ENCODE data around the gene TMEM150A.

TMEM150A gene

GRCh38 chr2:85584857-85585780 is 17.4 kb downstream of the TMEM150A start:
- Histone ChIP-seq H3K4me2 (peak overlapping the region; percentile 89 to 100 (median 97)), H3K36me3 (peaks cover 0 to 16% (median 0%) of the 10 kb centered on the region in 11 experiments; a peak in 8 of 22 replicates), H3K27ac (peak overlapping the region; percentile 67 to 96 (median 90)), H3K9ac (peak overlapping the region; percentile 83 to 96 (median 92)), H3K4me3 (peak overlapping the region; percentile 53 to 84 (median 78)), H4K20me1 (no peaks in the 10 kb centered on the region), H3K27me3 (no peaks in the 10 kb centered on the region), H3K4me1 (peaks cover 95 to 98% (median 97%) of the 10 kb centered on the region in 10 experiments), H3K9me3 (replicated peaks in 1 of 11) (no peaks in the 10 kb centered on the region)
- TF ChIP-seq Cebpa-rat (IDR thresholded peaks at IDR 0.05), result no peak

DNA sequence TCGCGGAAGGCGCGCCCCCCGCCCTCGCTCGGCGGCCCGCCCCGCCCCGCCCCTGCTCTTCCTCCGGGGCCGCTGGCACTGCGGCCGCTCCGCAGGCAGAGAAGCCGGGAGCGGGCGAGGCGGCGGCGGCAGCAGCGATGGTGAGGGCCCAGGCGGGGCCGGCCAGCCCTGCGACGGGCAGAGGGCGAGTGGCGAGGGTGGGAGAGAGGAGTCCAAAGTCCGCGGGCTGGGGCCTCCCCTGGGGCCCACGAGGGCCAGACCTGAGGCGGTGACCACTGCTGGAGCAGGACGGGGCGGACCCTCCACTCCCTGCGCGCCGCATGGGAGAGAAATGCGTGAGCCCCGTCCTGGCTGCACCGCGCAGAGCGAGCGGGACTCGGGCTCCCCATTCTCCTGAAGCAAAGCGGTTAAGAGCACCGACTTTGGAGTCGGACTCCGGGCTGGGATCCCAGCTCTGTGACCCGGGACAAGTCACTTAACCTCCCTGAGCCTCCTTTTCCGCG is 18.1 kb downstream of the TMEM150A start, which contains the start of gene VAMP5:
Gene VAMP5, plus strand, starts transcription at position 78 of the 503 bp plus-strand sequence. Its CDS starts 60 bp downstream, at position 138.
- H3K9ac ChIP-seq, result peak within 1 kb of the TSS; percentile 83 to 96 (median 92)
- H4K20me1 ChIP-seq, result no peaks in the 10 kb centered on the region
- no peak for TF ChIP-seq Cebpa-rat (IDR thresholded peaks at IDR 0.05)
- H3K9me3 ChIP-seq (replicated peaks in 1 of 11), result no peaks in the 10 kb centered on the region
- H3K27ac ChIP-seq, result peak within 1 kb of the TSS; percentile 67 to 96 (median 90)
- H3K4me2 ChIP-seq, result peak within 1 kb of the TSS; percentile 89 to 100 (median 97)
- peaks cover 95 to 98% (median 97%) of the 10 kb centered on the region in 10 experiments for H3K4me1 ChIP-seq
- H3K4me3 ChIP-seq, result peak within 1 kb of the TSS; percentile 53 to 84 (median 78)
- peaks cover 0 to 16% (median 0%) of the 10 kb centered on the region in 11 experiments; a peak in 7 of 22 replicates for H3K36me3 ChIP-seq
- no peaks in the 10 kb centered on the region for H3K27me3 ChIP-seq

DNA sequence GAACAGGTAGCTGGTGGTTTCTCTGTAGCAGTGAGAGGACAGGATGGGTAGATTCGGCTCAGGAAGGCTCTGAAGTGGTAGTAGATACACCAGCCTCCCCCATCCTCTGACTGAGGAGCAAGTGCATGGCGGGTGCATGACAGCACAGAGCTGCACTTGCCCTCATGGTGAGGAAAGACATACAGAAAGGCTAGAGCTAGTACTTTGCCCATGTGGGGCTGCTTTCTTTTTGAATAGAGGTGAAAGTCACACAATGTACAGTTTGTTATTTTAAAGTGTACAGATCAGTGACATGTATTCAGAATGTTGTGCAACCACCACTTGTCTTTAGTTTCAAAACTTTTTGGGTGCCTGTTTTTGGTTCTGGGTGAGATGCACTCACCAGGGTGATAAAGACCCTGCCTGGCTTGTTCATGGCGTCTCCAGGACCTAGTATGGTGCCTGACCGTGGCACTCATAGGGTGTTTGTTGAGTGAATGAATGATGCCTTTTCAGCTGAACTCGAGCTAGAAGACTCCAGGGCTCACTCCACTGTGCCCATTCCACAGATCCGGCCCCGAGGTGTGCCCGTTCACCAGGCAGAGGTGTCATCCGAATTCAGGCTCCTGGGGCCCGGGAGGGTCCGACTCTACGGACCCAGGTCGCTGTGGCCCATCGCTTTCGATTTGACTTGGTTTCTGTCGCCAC is 18.7 kb downstream of the TMEM150A start:
- Histone ChIP-seq H4K20me1 (no peaks in the 10 kb centered on the region), H3K9me3 (replicated peaks in 1 of 11) (no peaks in the 10 kb centered on the region), H3K9ac (peak overlapping the region; percentile 83 to 96 (median 92)), H3K27ac (peak overlapping the region; percentile 67 to 96 (median 90); a peak in 20 of 22 replicates), H3K4me1 (peaks cover 95 to 98% (median 97%) of the 10 kb centered on the region in 10 experiments), H3K4me3 (peak overlapping the region; percentile 53 to 84 (median 78)), H3K36me3 (peaks cover 0 to 16% (median 0%) of the 10 kb centered on the region in 11 experiments; a peak in 7 of 22 replicates), H3K27me3 (no peaks in the 10 kb centered on the region), H3K4me2 (peak overlapping the region; percentile 89 to 100 (median 97))
- TF ChIP-seq Cebpa-rat (IDR thresholded peaks at IDR 0.05), result peak in 5 of 11 experiments; percentile 14 to 73 (median 25); a peak in 4 of 22 replicates

DNA sequence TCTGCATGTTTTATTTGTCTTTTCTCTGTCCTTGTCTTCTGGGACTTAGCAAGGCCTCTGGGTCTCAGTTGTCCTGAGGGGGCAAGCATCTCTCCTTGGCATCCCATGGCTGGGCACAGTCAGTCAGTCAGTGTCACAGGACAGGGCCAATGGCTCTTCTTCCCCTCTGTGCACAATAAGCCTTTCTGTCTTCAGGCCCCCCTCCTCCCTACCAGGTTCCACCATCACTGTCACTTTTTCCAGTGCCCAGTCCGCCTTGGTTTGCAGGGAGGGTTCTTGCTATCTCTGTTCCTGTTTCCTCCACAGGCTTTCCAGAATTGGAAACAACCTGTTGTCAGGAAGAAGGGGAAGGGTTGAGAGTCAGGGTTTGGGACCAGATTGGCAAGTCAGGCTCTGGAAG is 20.0 kb downstream of the TMEM150A start:
- Histone ChIP-seq H4K20me1 (no peaks in the 10 kb centered on the region), H3K27ac (peak overlapping the region in 1 of 11 experiments; percentile 96; a peak in 1 of 22 replicates), H3K4me1 (peaks cover 95 to 98% (median 97%) of the 10 kb centered on the region in 10 experiments), H3K4me3 (no peak overlapping the region), H3K9me3 (replicated peaks in 1 of 11) (no peaks in the 10 kb centered on the region), H3K9ac (no peak overlapping the region), H3K36me3 (peaks cover 0 to 16% (median 0%) of the 10 kb centered on the region in 11 experiments; a peak in 7 of 22 replicates), H3K27me3 (no peaks in the 10 kb centered on the region), H3K4me2 (peak overlapping the region; percentile 89 to 100 (median 95); a peak in 19 of 22 replicates)
- TF ChIP-seq Cebpa-rat (IDR thresholded peaks at IDR 0.05), result no peak

- no peaks in the 10 kb centered on the region for H3K9me3 ChIP-seq (replicated peaks in 1 of 11)
- TF ChIP-seq Cebpa-rat (IDR thresholded peaks at IDR 0.05), result no peak
- no peaks in the 10 kb centered on the region for H4K20me1 ChIP-seq
- H3K4me1 ChIP-seq, result peaks cover 81 to 91% (median 88%) of the 10 kb centered on the region in 10 experiments
- H3K27ac ChIP-seq, result peak overlapping the region; percentile 86 to 96 (median 89)
- peaks cover 0 to 16% (median 0%) of the 10 kb centered on the region in 11 experiments; a peak in 7 of 22 replicates for H3K36me3 ChIP-seq
- H3K4me2 ChIP-seq, result peak overlapping the region; percentile 88 to 100 (median 94)
- peak overlapping the region in 8 of 10 experiments; percentile 32 to 63 (median 52); a peak in 9 of 20 replicates for H3K4me3 ChIP-seq
- peak overlapping the region; percentile 68 to 91 (median 78) for H3K9ac ChIP-seq
- no peaks in the 10 kb centered on the region for H3K27me3 ChIP-seq
Measured at GRCh38 chr2:85580206-85580605, 22.3 kb downstream of the TMEM150A start.

DNA sequence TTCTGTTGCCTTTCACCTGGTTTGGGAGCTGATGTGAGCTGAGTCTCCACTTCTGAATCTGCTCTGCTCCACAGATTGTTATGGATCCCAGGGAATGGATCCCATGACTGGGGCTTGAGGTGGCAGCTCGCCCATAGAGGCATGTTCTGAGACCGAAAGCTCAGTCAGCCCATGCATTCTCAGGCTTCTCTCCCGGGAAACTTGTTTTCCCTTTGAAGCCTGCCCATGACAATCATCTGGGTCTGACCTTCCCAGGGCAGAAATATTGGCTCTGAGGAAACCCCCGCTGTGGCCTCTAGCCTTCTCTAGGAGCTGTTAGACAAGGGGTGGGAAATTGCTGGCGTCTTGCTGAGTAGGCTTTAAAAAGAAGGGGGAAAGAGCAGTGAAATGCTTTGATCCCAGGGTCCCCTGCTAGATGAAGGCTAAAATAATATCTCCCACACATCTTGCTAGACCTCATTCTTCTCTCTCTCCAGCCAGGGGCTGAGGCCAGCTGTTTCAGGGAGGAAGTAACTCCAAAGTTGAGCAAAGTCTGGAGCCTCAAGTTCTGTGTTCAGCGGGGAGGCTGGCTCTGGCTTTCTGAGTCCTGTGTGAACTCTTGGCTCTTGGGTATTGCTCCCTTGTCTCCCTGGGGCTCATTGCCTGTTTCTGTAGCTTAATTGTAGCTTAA is 23.1 kb downstream of the TMEM150A start:
- Histone ChIP-seq H3K36me3 (peaks cover 0 to 16% (median 0%) of the 10 kb centered on the region in 11 experiments; a peak in 7 of 22 replicates), H3K4me1 (peaks cover 73 to 83% (median 80%) of the 10 kb centered on the region in 10 experiments), H4K20me1 (no peaks in the 10 kb centered on the region), H3K9ac (peak overlapping the region; percentile 68 to 91 (median 78)), H3K4me2 (peak overlapping the region; percentile 88 to 100 (median 94)), H3K27me3 (no peaks in the 10 kb centered on the region), H3K4me3 (peak overlapping the region; percentile 31 to 63 (median 52)), H3K27ac (peak overlapping the region; percentile 86 to 96 (median 89)), H3K9me3 (replicated peaks in 1 of 11) (no peaks in the 10 kb centered on the region)
- no peak for TF ChIP-seq Cebpa-rat (IDR thresholded peaks at IDR 0.05)

GRCh38 chr2:85578243-85579180 is 24.0 kb downstream of the TMEM150A start:
- Histone ChIP-seq H4K20me1 (no peaks in the 10 kb centered on the region), H3K9me3 (replicated peaks in 1 of 11) (no peaks in the 10 kb centered on the region), H3K4me2 (peak overlapping the region; percentile 88 to 100 (median 94)), H3K4me1 (peaks cover 67 to 76% (median 74%) of the 10 kb centered on the region in 10 experiments), H3K27ac (peak overlapping the region; percentile 86 to 96 (median 89)), H3K4me3 (peak overlapping the region; percentile 31 to 63 (median 52)), H3K9ac (peak overlapping the region; percentile 68 to 91 (median 78)), H3K36me3 (peaks cover 0 to 16% (median 0%) of the 10 kb centered on the region in 11 experiments; a peak in 7 of 22 replicates), H3K27me3 (no peaks in the 10 kb centered on the region)
- TF ChIP-seq Cebpa-rat (IDR thresholded peaks at IDR 0.05), result no peak; a peak in 1 of 22 replicates
